ENCODE data around the gene EDA. TPM values are rescaled to one million over a fixed set of nuclear protein-coding genes. Genes with fewer than 3 reads are reported as not detected.

EDA gene
- total RNA-seq, 1 experiment from 2014 or later, result 5.2 TPM

- H3K9me3 ChIP-seq (ENCODE audit: control insufficient read depth in 1 of 2, insufficient read depth in 1 of 2, low read depth in 1 of 2, low read length in 2 of 2), result no peaks in the 10 kb centered on the region
- intact Hi-C loops (cut with micrococcal nuclease), result no loop called here
- H3K79me2 ChIP-seq (ENCODE audit: insufficient read depth, low read length), result no peaks in the 10 kb centered on the region
- ChIA-PET RAD21 (ENCODE audit: low non-redundant PET in 1 of 2, low total read pairs in 2 of 2, uncharacterized antibody in 2 of 2, unreplicated experiment in 2 of 2) (no interaction called here), POLR2A (no interaction called here), CTCF (no interaction called here)
- no peaks in the 10 kb centered on the region for H3K36me3 ChIP-seq (ENCODE audit: control insufficient read depth in 1 of 2, insufficient read depth in 2 of 2, low read length in 2 of 2)
- no peak for DNase-seq (ENCODE audit: low read depth, low spot score)
- no peak for TF ChIP-seq SRF (IDR thresholded peaks at IDR 0.05; ENCODE audit: low read depth)
- TF ChIP-seq POLR2AphosphoS5 (IDR thresholded peaks at IDR 0.05; ENCODE audit: low read depth, low read length), result no peak
- no peak for TF ChIP-seq REST (IDR thresholded peaks at IDR 0.05; ENCODE audit: low read depth)
- no peak for TF ChIP-seq JUND (IDR thresholded peaks at IDR 0.05)
- no peak for TF ChIP-seq YY1 (IDR thresholded peaks at IDR 0.05; ENCODE audit: extremely low read depth, insufficient replicate concordance, low read depth, low read length)
- TF ChIP-seq FOSL1 (IDR thresholded peaks at IDR 0.05; ENCODE audit: low read depth), result no peak
- TF ChIP-seq EZH2 (IDR thresholded peaks at IDR 0.05), result no peak
- no peak for TF ChIP-seq EGR1 (IDR thresholded peaks at IDR 0.05; ENCODE audit: low read depth)
- TF ChIP-seq, protein P1, sequence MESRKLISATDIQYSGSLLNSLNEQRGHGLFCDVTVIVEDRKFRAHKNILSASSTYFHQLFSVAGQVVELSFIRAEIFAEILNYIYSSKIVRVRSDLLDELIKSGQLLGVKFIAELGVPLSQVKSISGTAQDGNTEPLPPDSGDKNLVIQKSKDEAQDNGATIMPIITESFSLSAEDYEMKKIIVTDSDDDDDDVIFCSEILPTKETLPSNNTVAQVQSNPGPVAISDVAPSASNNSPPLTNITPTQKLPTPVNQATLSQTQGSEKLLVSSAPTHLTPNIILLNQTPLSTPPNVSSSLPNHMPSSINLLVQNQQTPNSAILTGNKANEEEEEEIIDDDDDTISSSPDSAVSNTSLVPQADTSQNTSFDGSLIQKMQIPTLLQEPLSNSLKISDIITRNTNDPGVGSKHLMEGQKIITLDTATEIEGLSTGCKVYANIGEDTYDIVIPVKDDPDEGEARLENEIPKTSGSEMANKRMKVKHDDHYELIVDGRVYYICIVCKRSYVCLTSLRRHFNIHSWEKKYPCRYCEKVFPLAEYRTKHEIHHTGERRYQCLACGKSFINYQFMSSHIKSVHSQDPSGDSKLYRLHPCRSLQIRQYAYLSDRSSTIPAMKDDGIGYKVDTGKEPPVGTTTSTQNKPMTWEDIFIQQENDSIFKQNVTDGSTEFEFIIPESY (IDR thresholded peaks at IDR 0.05; ENCODE audit: extremely low read depth, insufficient replicate concordance, low read length), result no peak
- no peak for TF ChIP-seq EZH2phosphoT487 (IDR thresholded peaks at IDR 0.05; ENCODE audit: borderline replicate concordance)
- TF ChIP-seq, protein P2, sequence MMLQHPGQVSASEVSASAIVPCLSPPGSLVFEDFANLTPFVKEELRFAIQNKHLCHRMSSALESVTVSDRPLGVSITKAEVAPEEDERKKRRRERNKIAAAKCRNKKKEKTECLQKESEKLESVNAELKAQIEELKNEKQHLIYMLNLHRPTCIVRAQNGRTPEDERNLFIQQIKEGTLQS (IDR thresholded peaks at IDR 0.05), result no peak
- TF ChIP-seq SP1 (IDR thresholded peaks at IDR 0.05; ENCODE audit: low read depth), result no peak
- no peak for ATAC-seq
- no peaks in the 10 kb centered on the region for H3K9me2 ChIP-seq (ENCODE audit: insufficient read depth)
- H3K4me3 ChIP-seq (replicated peaks in 1 of 2; ENCODE audit: low read depth in 1 of 2, low read length in 2 of 2), result no peak overlapping the region
- H3K4me1 ChIP-seq (ENCODE audit: control insufficient read depth in 1 of 2, insufficient read depth in 2 of 2, low read length in 2 of 2), result no peaks in the 10 kb centered on the region
- H3K27ac ChIP-seq (ENCODE audit: low read depth, low read length), result no peak overlapping the region
- H3K27me3 ChIP-seq (ENCODE audit: insufficient read depth, low read length), result no peaks in the 10 kb centered on the region
- no TSS peak for BruUV-seq (replicated peaks)
- H2AFZ ChIP-seq (ENCODE audit: low read depth, low read length, poor library complexity, severe bottlenecking), result no peak overlapping the region
- no peak overlapping the region for H3K4me2 ChIP-seq (ENCODE audit: low read length)
- H4K20me1 ChIP-seq (ENCODE audit: insufficient read depth), result no peaks in the 10 kb centered on the region
- no peak overlapping the region for H3K9ac ChIP-seq (ENCODE audit: low read length)
Observed at GRCh38 chrX:69969460-69969859, 353.5 kb downstream of the EDA start.
